HL-60 (cell line): ENCODE data around the gene COQ8B.

Experiments
- CTCF ChIP-seq: IDR thresholded peaks from one replicate; pipeline ENCODE4 v1.5.1; 2011; ENCODE audit warnings: low read length, control low read depth, inconsistent platforms; ENCODE audit not compliant: insufficient read depth
- GABPA ChIP-seq: IDR thresholded peaks from 2 replicates; pipeline ENCODE4 v1.6.1; 2012; ENCODE audit warnings: low read depth

GRCh38 chr19:40755248-40755624 is 38.5 kb upstream of the COQ8B start:
- no peak for TF ChIP-seq CTCF
- no peak for TF ChIP-seq GABPA
